Left forelimb (tissue), 1 donor: ENCODE measurements around the gene ZNF786.
"Not testable (repeated sequence)": the region's sequence is repeated elsewhere in the genome, so short reads cannot be mapped to it uniquely, and the experiment has no call there.

Source experiments
- DNase-seq: peaks from one replicate; pipeline ENCODE4 v3.0.0-alpha.2; 2018; ENCODE audit warnings: low spot score

ZNF786 gene

GRCh38 chr7:149090397-149091195 is at the start of gene ZNF786:
TSS of gene ZNF786 (minus strand) at chr7:149090718. CDS start at chr7:149090640, 78 bp downstream.
- DNase-seq = peak; percentile 94

- no peak for DNase-seq
Measured at GRCh38 chr7:149136118-149136517, 45.6 kb upstream of the ZNF786 start.

- no peak for DNase-seq
Measured at GRCh38 chr7:149133028-149133710, 42.7 kb upstream of the ZNF786 start.

GRCh38 chr7:149130572-149131198 is 40.2 kb upstream of the ZNF786 start:
- no peak for DNase-seq

- DNase-seq = peak; percentile 80
Measured at GRCh38 chr7:149126662-149127266, 36.2 kb upstream of the ZNF786 start.

GRCh38 chr7:149125863-149126661 is 35.5 kb upstream of the ZNF786 start, which contains the start of gene ZNF425:
TSS of gene ZNF425 (minus strand) at chr7:149126324. CDS start at chr7:149126213, 111 bp downstream.
- peak; percentile 98 for DNase-seq

GRCh38 chr7:149125189-149125862 is 34.8 kb upstream of the ZNF786 start:
- DNase-seq = no peak

- no peak for DNase-seq
Measured at GRCh38 chr7:149109969-149110368, 19.5 kb upstream of the ZNF786 start.

- DNase-seq = no peak
Measured at GRCh38 chr7:149104749-149105148, 14.2 kb upstream of the ZNF786 start.

- DNase-seq = no peak
Measured at GRCh38 chr7:149104214-149104613, 13.7 kb upstream of the ZNF786 start.

- no peak for DNase-seq
Measured at GRCh38 chr7:149103424-149103823, 12.9 kb upstream of the ZNF786 start.

- no peak for DNase-seq
Measured at GRCh38 chr7:149102666-149103065, 12.1 kb upstream of the ZNF786 start.

- no peak for DNase-seq
Measured at GRCh38 chr7:149100821-149101220, 10.3 kb upstream of the ZNF786 start.

GRCh38 chr7:149099058-149099457 is 8.5 kb upstream of the ZNF786 start:
- no peak for DNase-seq

- no peak for DNase-seq
Measured at GRCh38 chr7:149097088-149097487, 6.6 kb upstream of the ZNF786 start.

GRCh38 chr7:149093228-149093627 is 2.7 kb upstream of the ZNF786 start:
- no peak for DNase-seq

- not testable (repeated sequence) for DNase-seq
Measured at GRCh38 chr7:149092244-149092643, 1.7 kb upstream of the ZNF786 start.

- no peak for DNase-seq
Measured at GRCh38 chr7:149087376-149087775, 3.1 kb downstream of the ZNF786 start.

GRCh38 chr7:149085866-149086265 is 4.7 kb downstream of the ZNF786 start:
- no peak for DNase-seq

- no peak for DNase-seq
Measured at GRCh38 chr7:149084407-149084806, 6.1 kb downstream of the ZNF786 start.

GRCh38 chr7:149081914-149082313 is 8.6 kb downstream of the ZNF786 start:
- DNase-seq = no peak
